ENCODE measurements around the gene YIF1A.

The YIF1A gene

DNA sequence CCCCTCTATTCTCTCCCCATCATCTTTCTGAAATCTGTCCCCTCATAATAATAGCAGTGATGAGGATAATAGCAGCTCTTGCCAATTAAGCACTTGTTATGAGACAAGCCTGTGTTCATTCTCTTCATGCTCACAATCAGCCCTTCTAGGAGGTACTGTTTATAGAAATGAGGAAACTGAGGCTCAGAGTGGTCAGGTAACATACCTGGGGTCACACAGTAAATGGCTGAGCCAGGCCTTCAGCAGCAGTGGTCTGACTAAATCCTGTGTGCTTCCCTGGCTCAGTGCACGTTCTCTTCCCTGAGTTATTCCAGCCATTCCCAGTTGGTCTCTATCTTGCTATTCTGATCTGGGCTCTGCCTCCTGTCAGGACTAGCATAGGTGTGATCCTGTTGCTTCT, 14.7 kb downstream of the YIF1A start:
- no peaks in the 10 kb centered on the region for H3K36me3 ChIP-seq (ENCODE audit: control insufficient read depth, insufficient read depth, low read length)
- no peak overlapping the region for H3K27ac ChIP-seq
- no peak overlapping the region for H3K4me2 ChIP-seq (ENCODE audit: low read length)
- no peak overlapping the region for H2AFZ ChIP-seq
- no peaks in the 10 kb centered on the region for H3K79me2 ChIP-seq
- TF ChIP-seq, protein P1, sequence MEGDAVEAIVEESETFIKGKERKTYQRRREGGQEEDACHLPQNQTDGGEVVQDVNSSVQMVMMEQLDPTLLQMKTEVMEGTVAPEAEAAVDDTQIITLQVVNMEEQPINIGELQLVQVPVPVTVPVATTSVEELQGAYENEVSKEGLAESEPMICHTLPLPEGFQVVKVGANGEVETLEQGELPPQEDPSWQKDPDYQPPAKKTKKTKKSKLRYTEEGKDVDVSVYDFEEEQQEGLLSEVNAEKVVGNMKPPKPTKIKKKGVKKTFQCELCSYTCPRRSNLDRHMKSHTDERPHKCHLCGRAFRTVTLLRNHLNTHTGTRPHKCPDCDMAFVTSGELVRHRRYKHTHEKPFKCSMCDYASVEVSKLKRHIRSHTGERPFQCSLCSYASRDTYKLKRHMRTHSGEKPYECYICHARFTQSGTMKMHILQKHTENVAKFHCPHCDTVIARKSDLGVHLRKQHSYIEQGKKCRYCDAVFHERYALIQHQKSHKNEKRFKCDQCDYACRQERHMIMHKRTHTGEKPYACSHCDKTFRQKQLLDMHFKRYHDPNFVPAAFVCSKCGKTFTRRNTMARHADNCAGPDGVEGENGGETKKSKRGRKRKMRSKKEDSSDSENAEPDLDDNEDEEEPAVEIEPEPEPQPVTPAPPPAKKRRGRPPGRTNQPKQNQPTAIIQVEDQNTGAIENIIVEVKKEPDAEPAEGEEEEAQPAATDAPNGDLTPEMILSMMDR (IDR thresholded peaks at IDR 0.05), result no peak
- H3K9ac ChIP-seq, result no peak overlapping the region
- H3K27me3 ChIP-seq (ENCODE audit: control insufficient read depth, insufficient read depth, low read length), result no peaks in the 10 kb centered on the region
- H3K9me3 ChIP-seq (ENCODE audit: control insufficient read depth, low read length), result no peaks in the 10 kb centered on the region
- H3K4me1 ChIP-seq, result peaks cover 2% of the 10 kb centered on the region
- no peak overlapping the region for H3K4me3 ChIP-seq (ENCODE audit: low read depth, low read length)

DNA sequence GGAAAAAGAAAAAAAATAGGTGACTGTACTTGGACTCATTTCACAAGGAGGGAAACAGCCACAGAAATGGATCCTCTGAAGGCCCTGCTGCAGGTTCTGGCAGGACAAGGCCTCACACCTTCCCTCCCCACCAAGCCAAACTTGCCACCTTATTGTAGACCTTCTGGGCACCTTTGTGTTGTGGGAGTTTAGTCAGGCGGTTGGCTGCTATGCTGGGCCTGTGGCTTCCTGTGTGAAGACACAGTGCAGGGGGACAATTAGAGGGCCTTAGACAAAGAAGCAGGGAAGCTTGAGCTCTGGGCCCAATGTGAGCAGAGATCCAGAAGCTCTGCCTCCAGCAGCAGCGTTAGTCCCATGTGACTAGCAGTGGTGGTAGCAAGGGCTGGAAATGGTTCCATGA, 16.3 kb downstream of the YIF1A start:
- Histone ChIP-seq H3K4me2 (ENCODE audit: low read length) (no peak overlapping the region), H3K79me2 (no peaks in the 10 kb centered on the region), H3K9me3 (ENCODE audit: control insufficient read depth, low read length) (no peaks in the 10 kb centered on the region), H3K36me3 (ENCODE audit: control insufficient read depth, insufficient read depth, low read length) (no peaks in the 10 kb centered on the region), H3K27ac (no peak overlapping the region), H3K27me3 (ENCODE audit: control insufficient read depth, insufficient read depth, low read length) (no peaks in the 10 kb centered on the region), H3K4me1 (peaks cover 2% of the 10 kb centered on the region), H3K4me3 (ENCODE audit: low read depth, low read length) (no peak overlapping the region), H2AFZ (no peak overlapping the region), H3K9ac (no peak overlapping the region)
- TF ChIP-seq, protein P1 (IDR thresholded peaks at IDR 0.05), result no peak

DNA sequence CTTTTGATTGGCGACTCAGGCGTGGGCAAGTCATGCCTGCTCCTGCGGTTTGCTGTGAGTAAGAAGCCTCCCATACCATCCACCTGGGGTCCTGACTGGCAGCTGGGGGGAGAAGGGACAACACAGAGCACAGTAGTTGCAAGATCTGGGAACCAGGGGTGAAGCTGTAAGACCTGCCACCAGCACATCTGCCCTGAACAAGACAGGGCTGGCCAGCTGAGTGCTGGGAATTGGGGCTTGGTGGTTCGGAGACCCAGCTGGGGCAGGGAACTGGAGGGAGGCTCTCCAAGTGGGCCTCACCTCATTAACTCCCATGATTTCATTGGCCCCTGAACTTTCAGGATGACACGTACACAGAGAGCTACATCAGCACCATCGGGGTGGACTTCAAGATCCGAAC, 17.1 kb downstream of the YIF1A start:
- Histone ChIP-seq H3K4me1 (peaks cover 2% of the 10 kb centered on the region), H2AFZ (no peak overlapping the region), H3K27me3 (ENCODE audit: control insufficient read depth, insufficient read depth, low read length) (no peaks in the 10 kb centered on the region), H3K4me3 (ENCODE audit: low read depth, low read length) (no peak overlapping the region), H3K9me3 (ENCODE audit: control insufficient read depth, low read length) (no peaks in the 10 kb centered on the region), H3K79me2 (no peaks in the 10 kb centered on the region), H3K27ac (no peak overlapping the region), H3K36me3 (ENCODE audit: control insufficient read depth, insufficient read depth, low read length) (no peaks in the 10 kb centered on the region), H3K9ac (no peak overlapping the region), H3K4me2 (ENCODE audit: low read length) (no peak overlapping the region)
- TF ChIP-seq, protein P1 (IDR thresholded peaks at IDR 0.05), result no peak

DNA sequence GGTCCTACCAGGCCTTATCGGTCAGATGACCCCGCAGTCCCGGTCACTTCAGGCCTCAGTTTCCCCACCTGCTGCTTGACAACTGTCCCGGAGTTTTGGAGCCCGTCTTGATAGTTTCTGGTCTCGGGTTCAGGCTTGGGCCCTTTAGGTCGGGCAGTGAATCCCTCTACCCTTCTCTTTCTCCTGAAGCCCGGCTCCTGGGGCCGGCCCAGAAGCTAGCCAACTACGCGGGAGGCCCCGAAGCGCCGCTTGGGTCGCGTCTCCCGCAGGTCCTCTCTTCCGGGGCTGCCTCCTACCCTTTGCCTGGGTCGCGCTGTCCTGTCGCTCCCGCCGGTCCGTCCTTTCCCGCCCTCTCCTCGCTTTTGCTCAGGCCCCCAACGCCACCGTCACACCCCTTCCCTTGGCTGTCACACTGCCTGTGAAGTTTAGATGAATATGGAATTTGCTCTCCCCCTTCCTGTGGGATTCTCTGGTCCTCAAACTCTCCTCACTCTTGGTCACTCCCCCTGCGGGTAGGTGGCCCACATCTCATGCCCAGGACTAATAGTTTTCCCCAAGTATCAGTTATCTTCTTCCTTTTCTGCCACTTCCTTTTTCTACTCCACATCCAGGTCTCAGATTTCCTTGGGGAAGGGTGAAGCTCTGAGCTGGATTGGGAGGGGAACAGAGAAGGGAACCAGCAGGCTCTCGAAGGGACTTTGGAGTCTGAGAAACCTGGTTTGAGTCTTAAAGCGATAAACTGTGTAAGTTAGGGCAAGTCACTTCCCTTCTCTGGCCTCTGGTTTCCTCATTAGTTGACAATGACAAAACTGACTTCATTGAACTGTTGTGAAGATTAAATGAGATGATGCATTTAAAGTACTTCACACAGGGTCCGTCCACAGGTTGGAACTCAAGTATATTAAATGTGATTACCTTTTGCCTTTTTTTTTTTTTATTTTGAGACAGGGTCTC, 19.7 kb downstream of the YIF1A start:
- peak overlapping the region; percentile 13 for H3K9ac ChIP-seq
- H3K4me2 ChIP-seq (ENCODE audit: low read length), result peak overlapping the region; percentile 85
- H3K4me3 ChIP-seq (ENCODE audit: low read depth, low read length), result peak overlapping the region; percentile 87
- H3K4me1 ChIP-seq, result peaks cover 2% of the 10 kb centered on the region
- H3K79me2 ChIP-seq, result no peaks in the 10 kb centered on the region
- no peaks in the 10 kb centered on the region for H3K9me3 ChIP-seq (ENCODE audit: control insufficient read depth, low read length)
- H3K27ac ChIP-seq, result peak overlapping the region; percentile 97
- H3K27me3 ChIP-seq (ENCODE audit: control insufficient read depth, insufficient read depth, low read length), result no peaks in the 10 kb centered on the region
- TF ChIP-seq, protein P1 (IDR thresholded peaks at IDR 0.05), result no peak
- peak overlapping the region; percentile 85 for H2AFZ ChIP-seq
- H3K36me3 ChIP-seq (ENCODE audit: control insufficient read depth, insufficient read depth, low read length), result no peaks in the 10 kb centered on the region

Measured in parathyroid adenoma (tissue), 2 donors.